OCI-LY7 (cell line): Measurements from ENCODE around the gene CCNA1. TPM values are rescaled to one million over a fixed set of nuclear protein-coding genes. Genes with fewer than 3 reads are reported as not detected.

ENCODE experiments used
- Bru-seq: library from RNA; stranded (reverse); fragments of 400-500 nt; gene quantifications from one replicate; lab custom pipeline; 2021; lab: Mats Ljungman, UMichigan
- BruChase-seq, 2 experiments: library from RNA; stranded (reverse); fragments of 400-500 nt; gene quantifications; one replicate each; lab custom pipeline; 2021; lab: Mats Ljungman, UMichigan
- BruUV-seq: library from RNA; stranded (reverse); fragments of 400-500 nt; replicated peaks from 2 replicates; lab custom pipeline; 2021; lab: Mats Ljungman, UMichigan
- CTCF ChIA-PET: fragments of 300-600 bp; sonication (Branson Sonifier 250); formaldehyde crosslinking; loops from one replicate; lab custom pipeline; 2022; ENCODE audit warnings: antibody characterized with exemption; ENCODE audit not compliant: unreplicated experiment; lab: Charles Lee
- POLR2A ChIA-PET: fragments of 300-600 bp; sonication (Branson Sonifier 250); formaldehyde crosslinking; loops from one replicate; lab custom pipeline; 2022; ENCODE audit warnings: antibody characterized with exemption; lab: Charles Lee
- DNase-seq: peaks from one replicate; pipeline ENCODE4 v3.0.0-alpha.2; 2015; ENCODE audit warnings: low spot score
- H2AFZ ChIP-seq: fragments of 200-600 bp; sonication (generic), shearing (Covaris generic); 2 replicates; pipeline ENCODE4 v1.6.1; 2014; ENCODE audit warnings: mild to moderate bottlenecking, antibody characterized with exemption, low read length, moderate library complexity
- H3K27ac ChIP-seq: fragments of 200-600 bp; sonication (generic); 2 replicates; pipeline ENCODE4 v1.5.1; 2014; ENCODE audit warnings: mixed run types, low read depth, mild to moderate bottlenecking, moderate library complexity, low read length, inconsistent platforms; ENCODE audit not compliant: poor library complexity, severe bottlenecking
- H3K36me3 ChIP-seq: fragments of 200-600 bp; sonication (generic); 2 replicates; pipeline ENCODE4 v1.6.1; 2014; ENCODE audit warnings: mild to moderate bottlenecking, antibody characterized with exemption, low read length, moderate library complexity, mixed read lengths; ENCODE audit not compliant: insufficient read depth
- H3K4me1 ChIP-seq: fragments of 200-600 bp; sonication (generic); 2 replicates; pipeline ENCODE4 v1.5.1; 2014; ENCODE audit warnings: mild to moderate bottlenecking, low read length; ENCODE audit not compliant: insufficient read depth, poor library complexity, severe bottlenecking
- H3K4me2 ChIP-seq: fragments of 200-600 bp; sonication (generic); 2 replicates; pipeline ENCODE4 v1.6.1; 2014; ENCODE audit warnings: mild to moderate bottlenecking, low read length
- H3K4me3 ChIP-seq: fragments of 200-600 bp; sonication (generic); 2 replicates; pipeline ENCODE4 v1.5.1; 2014; ENCODE audit warnings: mild to moderate bottlenecking, low read depth, low read length; ENCODE audit not compliant: poor library complexity, severe bottlenecking
- H3K79me2 ChIP-seq: fragments of 200-600 bp; sonication (generic); 2 replicates; pipeline ENCODE4 v1.6.1; 2016; ENCODE audit warnings: low read depth, mild to moderate bottlenecking, low read length, moderate library complexity, mixed read lengths; ENCODE audit not compliant: insufficient read depth
- H3K9me2 ChIP-seq: fragments of 200-600 bp; sonication (generic); 2 replicates; pipeline ENCODE4 v1.6.1; 2016; ENCODE audit warnings: mild to moderate bottlenecking, low read length, mixed read lengths; ENCODE audit not compliant: insufficient read depth
- H3K9me3 ChIP-seq: fragments of 200-600 bp; sonication (generic); 2 replicates; pipeline ENCODE4 v1.6.1; 2014; ENCODE audit warnings: mild to moderate bottlenecking, mixed run types, low read length, mixed read lengths
- H4K20me1 ChIP-seq: fragments of 200-600 bp; sonication (generic); 2 replicates; pipeline ENCODE4 v1.6.1; 2014; ENCODE audit warnings: mild to moderate bottlenecking, antibody characterized with exemption, low read length, moderate library complexity, mixed read lengths; ENCODE audit not compliant: insufficient read depth
- EZH2phosphoT487 ChIP-seq: fragments of 200-600 bp; sonication (generic); IDR thresholded peaks from 2 replicates; pipeline ENCODE4 v1.6.1; 2018; ENCODE audit warnings: low read depth, borderline replicate concordance, mild to moderate bottlenecking, mixed run types, antibody characterized with exemption, low read length, moderate library complexity, mixed read lengths
- intact Hi-C: fragments of 100-400 bp; cut with micrococcal nuclease; formaldehyde crosslinking; loops from one replicate; pipeline ENCODE4 v1.10.0; 2022; ENCODE audit not compliant: unreplicated experiment
- long read RNA-seq: library from polyadenylated mRNA; stranded (forward); transcript quantifications from one replicate; pipeline ENCODE4 v2.0.0, GENCODE V29; 2022
- total RNA-seq, 2 experiments: library from RNA; depleted of rRNA in 1 of 2; stranded (reverse); fragments of >200 nt in 1 of 2; shearing (Covaris generic) in 1 of 2; gene quantifications; 2 replicates each; pipeline ENCODE4 v1.2.3, GENCODE V29; 2014 to 2022
- TF ChIP-seq, protein P1 (sequence below): fragments of 200-600 bp; sonication (generic); conservative IDR thresholded peaks from 2 replicates; pipeline ENCODE4 v1.5.1; 2014; ENCODE audit warnings: mild to moderate bottlenecking, antibody characterized with exemption, low read length, moderate library complexity, mixed read lengths

Gene CCNA1
- total RNA-seq (2014; rRNA removed; shearing (Covaris generic)) (not detected in 2 replicates), total RNA-seq (2022) (not detected in 2 replicates), Bru-seq, nascent RNA (not detected), BruChase-seq, experiment 1, labeled RNA remaining after a 6-hour chase (not detected), BruChase-seq, experiment 2, labeled RNA remaining after a 2-hour chase (not detected)
- long read RNA-seq = 0 reads

DNA sequence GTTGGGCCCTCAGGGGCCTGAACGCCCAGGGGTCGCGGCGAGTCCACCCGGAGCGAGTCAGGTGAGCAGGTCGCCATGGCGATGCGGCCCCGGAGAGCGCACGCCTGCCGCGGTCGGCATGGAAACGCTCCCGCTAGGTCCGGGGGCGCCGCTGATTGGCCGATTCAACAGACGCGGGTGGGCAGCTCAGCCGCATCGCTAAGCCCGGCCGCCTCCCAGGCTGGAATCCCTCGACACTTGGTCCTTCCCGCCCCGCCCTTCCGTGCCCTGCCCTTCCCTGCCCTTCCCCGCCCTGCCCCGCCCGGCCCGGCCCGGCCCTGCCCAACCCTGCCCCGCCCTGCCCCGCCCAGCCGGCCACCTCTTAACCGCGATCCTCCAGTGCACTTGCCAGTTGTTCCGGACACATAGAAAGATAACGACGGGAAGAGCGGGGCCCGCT, at the start of gene CCNA1:
Gene CCNA1 (plus strand): TSS at position 390 of the 439 bp plus-strand sequence. CDS start 562 bp downstream, outside the sequence.
- H4K20me1 ChIP-seq = no peaks in the 10 kb centered on the region
- no peaks in the 10 kb centered on the region for H3K9me3 ChIP-seq
- H3K4me3 ChIP-seq = no peak within 1 kb of the TSS
- no peak within 1 kb of the TSS for H3K27ac ChIP-seq
- H2AFZ ChIP-seq = no peak within 1 kb of the TSS
- H3K79me2 ChIP-seq = no peaks in the 10 kb centered on the region
- DNase-seq = no peak
- no peaks in the 10 kb centered on the region for H3K36me3 ChIP-seq
- CTCF ChIA-PET = no interaction called here
- no peak within 1 kb of the TSS for H3K4me2 ChIP-seq
- intact Hi-C loops = no loop called here
- no peaks in the 10 kb centered on the region for H3K9me2 ChIP-seq
- POLR2A ChIA-PET = no interaction called here
- no peak for TF ChIP-seq EZH2phosphoT487
- TF ChIP-seq, protein P1, sequence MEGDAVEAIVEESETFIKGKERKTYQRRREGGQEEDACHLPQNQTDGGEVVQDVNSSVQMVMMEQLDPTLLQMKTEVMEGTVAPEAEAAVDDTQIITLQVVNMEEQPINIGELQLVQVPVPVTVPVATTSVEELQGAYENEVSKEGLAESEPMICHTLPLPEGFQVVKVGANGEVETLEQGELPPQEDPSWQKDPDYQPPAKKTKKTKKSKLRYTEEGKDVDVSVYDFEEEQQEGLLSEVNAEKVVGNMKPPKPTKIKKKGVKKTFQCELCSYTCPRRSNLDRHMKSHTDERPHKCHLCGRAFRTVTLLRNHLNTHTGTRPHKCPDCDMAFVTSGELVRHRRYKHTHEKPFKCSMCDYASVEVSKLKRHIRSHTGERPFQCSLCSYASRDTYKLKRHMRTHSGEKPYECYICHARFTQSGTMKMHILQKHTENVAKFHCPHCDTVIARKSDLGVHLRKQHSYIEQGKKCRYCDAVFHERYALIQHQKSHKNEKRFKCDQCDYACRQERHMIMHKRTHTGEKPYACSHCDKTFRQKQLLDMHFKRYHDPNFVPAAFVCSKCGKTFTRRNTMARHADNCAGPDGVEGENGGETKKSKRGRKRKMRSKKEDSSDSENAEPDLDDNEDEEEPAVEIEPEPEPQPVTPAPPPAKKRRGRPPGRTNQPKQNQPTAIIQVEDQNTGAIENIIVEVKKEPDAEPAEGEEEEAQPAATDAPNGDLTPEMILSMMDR = no peak
- H3K4me1 ChIP-seq = no peaks in the 10 kb centered on the region
- no TSS peak for BruUV-seq

DNA sequence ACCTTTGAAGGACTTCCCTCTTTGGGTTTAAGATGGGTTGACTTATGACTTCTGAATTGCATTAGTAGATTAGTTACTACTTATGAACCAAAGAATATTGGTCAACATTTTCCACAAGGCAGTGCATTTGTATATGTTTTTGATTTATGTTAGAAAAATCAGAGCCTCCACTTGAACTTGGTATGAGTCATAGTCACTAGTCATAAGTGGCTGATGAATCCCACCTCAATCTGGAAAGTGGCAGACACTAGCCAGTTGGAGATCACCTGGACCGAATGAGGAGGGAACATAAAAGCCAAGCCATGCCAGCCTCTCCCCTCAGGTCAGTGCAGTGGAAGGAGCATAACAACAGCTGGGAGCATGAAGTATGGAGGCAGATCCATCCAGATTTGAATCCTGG, 46.8 kb upstream of the CCNA1 start:
- intact Hi-C loops = no loop called here
- no peak overlapping the region for H3K4me3 ChIP-seq
- H3K36me3 ChIP-seq = no peaks in the 10 kb centered on the region
- POLR2A ChIA-PET = no interaction called here
- CTCF ChIA-PET = no interaction called here
- H4K20me1 ChIP-seq = no peaks in the 10 kb centered on the region
- H3K9me3 ChIP-seq = no peaks in the 10 kb centered on the region
- no peak for DNase-seq
- no peak for TF ChIP-seq EZH2phosphoT487
- TF ChIP-seq, protein P1 = no peak
- H3K4me2 ChIP-seq = no peak overlapping the region
- no peaks in the 10 kb centered on the region for H3K79me2 ChIP-seq
- no peak overlapping the region for H3K27ac ChIP-seq
- H3K4me1 ChIP-seq = no peaks in the 10 kb centered on the region
- no peak overlapping the region for H2AFZ ChIP-seq
- no peaks in the 10 kb centered on the region for H3K9me2 ChIP-seq
- BruUV-seq = no TSS peak

DNA sequence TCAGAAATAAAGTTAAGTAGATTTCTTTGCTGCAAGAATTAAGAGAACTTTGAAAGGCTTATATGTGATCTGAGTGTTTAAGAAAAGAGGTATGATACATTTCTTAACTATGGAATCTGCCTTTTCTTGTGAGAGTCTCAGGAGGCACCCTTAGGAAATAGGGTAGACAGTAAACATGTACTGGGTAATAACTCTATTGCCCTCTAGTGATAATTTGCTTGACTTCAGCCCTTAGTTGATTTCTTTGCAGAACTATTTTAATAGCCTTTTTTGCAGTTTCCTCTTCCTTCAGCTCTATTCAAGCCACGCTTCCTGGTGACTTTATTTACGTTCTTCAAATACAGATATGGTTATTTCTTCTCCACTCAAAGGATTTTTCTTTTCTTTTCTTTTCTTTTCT, 37.0 kb upstream of the CCNA1 start:
- Histone ChIP-seq H3K4me1 (no peaks in the 10 kb centered on the region), H4K20me1 (no peaks in the 10 kb centered on the region), H3K9me2 (no peaks in the 10 kb centered on the region), H3K79me2 (no peaks in the 10 kb centered on the region), H3K4me2 (no peak overlapping the region), H3K9me3 (no peaks in the 10 kb centered on the region), H3K36me3 (no peaks in the 10 kb centered on the region), H2AFZ (no peak overlapping the region), H3K27ac (no peak overlapping the region), H3K4me3 (no peak overlapping the region)
- ChIA-PET POLR2A (interaction anchor here (1.5 kb wide), 1 partner anchor 16 kb away, joined by 3 read pairs; no protein-coding TSS in a partner anchor), CTCF (no interaction called here)
- no peak for DNase-seq
- TF ChIP-seq, protein P1 = peak; percentile 53
- TF ChIP-seq EZH2phosphoT487 = no peak
- intact Hi-C loops = no loop called here
- BruUV-seq = no TSS peak
